A549 (cell line): ENCODE measurements around the gene CEP72.

Source experiments
- CEBPB ChIP-seq, 2 experiments: fragments of >200 bp in 1 of 2; sonication (Bioruptor Twin) in 1 of 2; formaldehyde crosslinking in 1 of 2; IDR thresholded peaks; 2 replicates each; pipeline ENCODE4 v1.6.1; 2012 to 2016
- POLR2A ChIP-seq: IDR thresholded peaks from 2 replicates; pipeline ENCODE4 v1.6.1; 2012; ENCODE audit warnings: mild to moderate bottlenecking, low read length
- SREBF2 ChIP-seq: fragments of 450-650 bp; IDR thresholded peaks from 2 replicates; pipeline ENCODE4 v1.6.1; 2014; ENCODE audit warnings: mild to moderate bottlenecking, moderate library complexity
- USF2 ChIP-seq: fragments of 450-650 bp; IDR thresholded peaks from 2 replicates; pipeline ENCODE4 v1.6.1; 2014; ENCODE audit warnings: antibody characterized with exemption
- TF ChIP-seq, protein P1 (sequence below): IDR thresholded peaks from 2 replicates; pipeline ENCODE4 v1.6.1; 2012
- TF ChIP-seq, protein P2 (sequence below): fragments of >200 bp; sonication (Bioruptor Twin); formaldehyde crosslinking; IDR thresholded peaks from 3 replicates; pipeline ENCODE4 v1.5.1; 2016
- TF ChIP-seq, protein P3 (sequence below): fragments of 200-600 bp; sonication (generic); IDR thresholded peaks from 2 replicates; pipeline ENCODE4 v1.6.1; 2016; ENCODE audit warnings: antibody characterized with exemption, mild to moderate bottlenecking, moderate library complexity

DNA sequence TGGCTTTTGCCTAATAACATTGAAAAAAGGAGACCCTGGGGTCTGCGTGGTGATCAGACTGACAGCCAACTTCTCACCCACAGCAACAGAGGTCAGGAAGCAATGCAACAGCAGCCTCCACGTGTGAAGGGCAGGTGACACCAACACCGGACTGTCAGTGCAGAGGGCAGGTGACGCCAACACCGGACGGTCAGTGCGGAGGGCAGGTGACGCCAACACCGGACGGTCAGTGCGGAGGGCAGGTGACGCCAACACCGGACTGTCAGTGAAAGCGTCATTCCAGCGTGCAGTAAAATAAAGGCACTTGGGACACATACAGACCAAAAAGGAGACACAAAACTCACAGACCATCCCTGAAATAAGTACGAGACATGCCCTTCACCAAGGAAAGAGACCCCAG, 37.2 kb upstream of the CEP72 start:
- TF ChIP-seq, protein P1, sequence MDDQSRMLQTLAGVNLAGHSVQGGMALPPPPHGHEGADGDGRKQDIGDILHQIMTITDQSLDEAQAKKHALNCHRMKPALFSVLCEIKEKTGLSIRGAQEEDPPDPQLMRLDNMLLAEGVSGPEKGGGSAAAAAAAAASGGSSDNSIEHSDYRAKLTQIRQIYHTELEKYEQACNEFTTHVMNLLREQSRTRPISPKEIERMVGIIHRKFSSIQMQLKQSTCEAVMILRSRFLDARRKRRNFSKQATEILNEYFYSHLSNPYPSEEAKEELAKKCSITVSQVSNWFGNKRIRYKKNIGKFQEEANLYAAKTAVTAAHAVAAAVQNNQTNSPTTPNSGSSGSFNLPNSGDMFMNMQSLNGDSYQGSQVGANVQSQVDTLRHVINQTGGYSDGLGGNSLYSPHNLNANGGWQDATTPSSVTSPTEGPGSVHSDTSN: no peak
- TF ChIP-seq, protein P2, sequence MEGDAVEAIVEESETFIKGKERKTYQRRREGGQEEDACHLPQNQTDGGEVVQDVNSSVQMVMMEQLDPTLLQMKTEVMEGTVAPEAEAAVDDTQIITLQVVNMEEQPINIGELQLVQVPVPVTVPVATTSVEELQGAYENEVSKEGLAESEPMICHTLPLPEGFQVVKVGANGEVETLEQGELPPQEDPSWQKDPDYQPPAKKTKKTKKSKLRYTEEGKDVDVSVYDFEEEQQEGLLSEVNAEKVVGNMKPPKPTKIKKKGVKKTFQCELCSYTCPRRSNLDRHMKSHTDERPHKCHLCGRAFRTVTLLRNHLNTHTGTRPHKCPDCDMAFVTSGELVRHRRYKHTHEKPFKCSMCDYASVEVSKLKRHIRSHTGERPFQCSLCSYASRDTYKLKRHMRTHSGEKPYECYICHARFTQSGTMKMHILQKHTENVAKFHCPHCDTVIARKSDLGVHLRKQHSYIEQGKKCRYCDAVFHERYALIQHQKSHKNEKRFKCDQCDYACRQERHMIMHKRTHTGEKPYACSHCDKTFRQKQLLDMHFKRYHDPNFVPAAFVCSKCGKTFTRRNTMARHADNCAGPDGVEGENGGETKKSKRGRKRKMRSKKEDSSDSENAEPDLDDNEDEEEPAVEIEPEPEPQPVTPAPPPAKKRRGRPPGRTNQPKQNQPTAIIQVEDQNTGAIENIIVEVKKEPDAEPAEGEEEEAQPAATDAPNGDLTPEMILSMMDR: no peak
- TF ChIP-seq CEBPB (IDR thresholded peaks at IDR 0.05) (no peak), USF2 (no peak), POLR2A (no peak; the same call in 1 of the 2 replicates), SREBF2 (no peak)
- TF ChIP-seq, protein P3, sequence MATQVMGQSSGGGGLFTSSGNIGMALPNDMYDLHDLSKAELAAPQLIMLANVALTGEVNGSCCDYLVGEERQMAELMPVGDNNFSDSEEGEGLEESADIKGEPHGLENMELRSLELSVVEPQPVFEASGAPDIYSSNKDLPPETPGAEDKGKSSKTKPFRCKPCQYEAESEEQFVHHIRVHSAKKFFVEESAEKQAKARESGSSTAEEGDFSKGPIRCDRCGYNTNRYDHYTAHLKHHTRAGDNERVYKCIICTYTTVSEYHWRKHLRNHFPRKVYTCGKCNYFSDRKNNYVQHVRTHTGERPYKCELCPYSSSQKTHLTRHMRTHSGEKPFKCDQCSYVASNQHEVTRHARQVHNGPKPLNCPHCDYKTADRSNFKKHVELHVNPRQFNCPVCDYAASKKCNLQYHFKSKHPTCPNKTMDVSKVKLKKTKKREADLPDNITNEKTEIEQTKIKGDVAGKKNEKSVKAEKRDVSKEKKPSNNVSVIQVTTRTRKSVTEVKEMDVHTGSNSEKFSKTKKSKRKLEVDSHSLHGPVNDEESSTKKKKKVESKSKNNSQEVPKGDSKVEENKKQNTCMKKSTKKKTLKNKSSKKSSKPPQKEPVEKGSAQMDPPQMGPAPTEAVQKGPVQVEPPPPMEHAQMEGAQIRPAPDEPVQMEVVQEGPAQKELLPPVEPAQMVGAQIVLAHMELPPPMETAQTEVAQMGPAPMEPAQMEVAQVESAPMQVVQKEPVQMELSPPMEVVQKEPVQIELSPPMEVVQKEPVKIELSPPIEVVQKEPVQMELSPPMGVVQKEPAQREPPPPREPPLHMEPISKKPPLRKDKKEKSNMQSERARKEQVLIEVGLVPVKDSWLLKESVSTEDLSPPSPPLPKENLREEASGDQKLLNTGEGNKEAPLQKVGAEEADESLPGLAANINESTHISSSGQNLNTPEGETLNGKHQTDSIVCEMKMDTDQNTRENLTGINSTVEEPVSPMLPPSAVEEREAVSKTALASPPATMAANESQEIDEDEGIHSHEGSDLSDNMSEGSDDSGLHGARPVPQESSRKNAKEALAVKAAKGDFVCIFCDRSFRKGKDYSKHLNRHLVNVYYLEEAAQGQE: no peak
